Measurements from ENCODE around the gene LHFPL3.
"Not testable (repeated sequence)": the region's sequence is repeated elsewhere in the genome, so short reads cannot be mapped to it uniquely, and the experiment has no call there.

LHFPL3 gene

GRCh38 chr7:104328296-104328969, at the start of gene LHFPL3:
TSS of gene LHFPL3 (plus strand) at chr7:104328603.
- H3K4me1 Mint-ChIP-seq: peaks cover 8% of the 10 kb centered on the region
- H3K36me3 Mint-ChIP-seq (ENCODE audit: low read depth): no peaks in the 10 kb centered on the region
- H3K9me3 Mint-ChIP-seq: no peaks in the 10 kb centered on the region
- H3K27me3 Mint-ChIP-seq: peaks cover 42% of the 10 kb centered on the region
- DNase-seq (no peak), ATAC-seq (no peak)
- no peak within 1 kb of the TSS for H3K27ac Mint-ChIP-seq
- no peak within 1 kb of the TSS for H3K4me3 Mint-ChIP-seq

GRCh38 chr7:104281685-104282084, 46.7 kb upstream of the LHFPL3 start:
- not testable (repeated sequence) for H3K4me3 Mint-ChIP-seq; ATAC-seq; H3K36me3 Mint-ChIP-seq (ENCODE audit: low read depth)

GRCh38 chr7:104286839-104287238, 41.6 kb upstream of the LHFPL3 start:
- Mint-ChIP-seq H3K27me3 (peaks cover 10% of the 10 kb centered on the region), H3K4me1 (no peaks in the 10 kb centered on the region), H3K36me3 (ENCODE audit: low read depth) (no peaks in the 10 kb centered on the region), H3K4me3 (no peak overlapping the region), H3K27ac (no peak overlapping the region), H3K9me3 (no peaks in the 10 kb centered on the region)
- no peak for ATAC-seq
- no peak for DNase-seq

More at GRCh38 chr7:104281685-104282084, 46.7 kb upstream of the LHFPL3 start:
- DNase-seq, H3K27ac Mint-ChIP-seq, H3K27me3 Mint-ChIP-seq, H3K9me3 Mint-ChIP-seq, H3K4me1 Mint-ChIP-seq: not testable (repeated sequence)

- Mint-ChIP-seq H3K27ac (no peak overlapping the region), H3K4me3 (no peak overlapping the region), H3K27me3 (peaks cover 8% of the 10 kb centered on the region), H3K36me3 (ENCODE audit: low read depth) (no peaks in the 10 kb centered on the region), H3K9me3 (no peaks in the 10 kb centered on the region), H3K4me1 (no peaks in the 10 kb centered on the region)
- ATAC-seq (no peak), DNase-seq (no peak)
Observed at GRCh38 chr7:104288137-104288536, 40.3 kb upstream of the LHFPL3 start.

GRCh38 chr7:104294291-104294690, 34.1 kb upstream of the LHFPL3 start:
- no peak overlapping the region for H3K27ac Mint-ChIP-seq

GRCh38 chr7:104296266-104296665, 32.1 kb upstream of the LHFPL3 start:
- Mint-ChIP-seq H3K27me3 (peaks cover 9% of the 10 kb centered on the region), H3K27ac (no peak overlapping the region), H3K4me1 (no peaks in the 10 kb centered on the region), H3K9me3 (no peaks in the 10 kb centered on the region), H3K4me3 (no peak overlapping the region), H3K36me3 (ENCODE audit: low read depth) (no peaks in the 10 kb centered on the region)
- peak; percentile 79 for ATAC-seq
- no peak for DNase-seq

More at GRCh38 chr7:104294291-104294690, 34.1 kb upstream of the LHFPL3 start:
- no peak for ATAC-seq
- H3K27me3 Mint-ChIP-seq: peaks cover 9% of the 10 kb centered on the region
- H3K4me1 Mint-ChIP-seq: no peaks in the 10 kb centered on the region
- H3K9me3 Mint-ChIP-seq: no peaks in the 10 kb centered on the region
- no peak overlapping the region for H3K4me3 Mint-ChIP-seq
- H3K36me3 Mint-ChIP-seq (ENCODE audit: low read depth): no peaks in the 10 kb centered on the region
- DNase-seq: no peak

GRCh38 chr7:104296900-104297299, 31.5 kb upstream of the LHFPL3 start:
- Mint-ChIP-seq H3K9me3 (no peaks in the 10 kb centered on the region), H3K4me3 (no peak overlapping the region)
- ATAC-seq: no peak

GRCh38 chr7:104299323-104299722, 29.1 kb upstream of the LHFPL3 start:
- H3K4me3 Mint-ChIP-seq: no peak overlapping the region
- H3K36me3 Mint-ChIP-seq (ENCODE audit: low read depth): no peaks in the 10 kb centered on the region
- no peaks in the 10 kb centered on the region for H3K9me3 Mint-ChIP-seq
- DNase-seq (no peak), ATAC-seq (no peak)
- H3K27ac Mint-ChIP-seq: no peak overlapping the region
- H3K4me1 Mint-ChIP-seq: no peaks in the 10 kb centered on the region
- H3K27me3 Mint-ChIP-seq: peaks cover 7% of the 10 kb centered on the region

More at GRCh38 chr7:104296900-104297299, 31.5 kb upstream of the LHFPL3 start:
- DNase-seq: no peak
- no peaks in the 10 kb centered on the region for H3K36me3 Mint-ChIP-seq (ENCODE audit: low read depth)
- no peak overlapping the region for H3K27ac Mint-ChIP-seq
- H3K4me1 Mint-ChIP-seq: no peaks in the 10 kb centered on the region
- peaks cover 9% of the 10 kb centered on the region for H3K27me3 Mint-ChIP-seq

- Mint-ChIP-seq H3K4me3 (no peak overlapping the region), H3K9me3 (no peaks in the 10 kb centered on the region), H3K27me3 (peaks cover 6% of the 10 kb centered on the region), H3K4me1 (no peaks in the 10 kb centered on the region), H3K36me3 (ENCODE audit: low read depth) (no peaks in the 10 kb centered on the region), H3K27ac (no peak overlapping the region)
- DNase-seq: no peak
- no peak for ATAC-seq
Observed at GRCh38 chr7:104299777-104300176, 28.6 kb upstream of the LHFPL3 start.

GRCh38 chr7:104306793-104307192, 21.6 kb upstream of the LHFPL3 start:
- ATAC-seq: no peak
- Mint-ChIP-seq H3K27me3 (peaks cover 2% of the 10 kb centered on the region), H3K36me3 (ENCODE audit: low read depth) (no peaks in the 10 kb centered on the region), H3K4me3 (no peak overlapping the region), H3K9me3 (no peaks in the 10 kb centered on the region), H3K4me1 (no peaks in the 10 kb centered on the region), H3K27ac (no peak overlapping the region)
- DNase-seq: no peak

- Mint-ChIP-seq H3K4me1 (no peaks in the 10 kb centered on the region), H3K9me3 (peaks cover 37% of the 10 kb centered on the region), H3K4me3 (no peak overlapping the region), H3K27me3 (peaks cover 2% of the 10 kb centered on the region), H3K36me3 (ENCODE audit: low read depth) (no peaks in the 10 kb centered on the region), H3K27ac (no peak overlapping the region)
- no peak for DNase-seq
- ATAC-seq: no peak
Observed at GRCh38 chr7:104317948-104318629, 10.3 kb upstream of the LHFPL3 start.

GRCh38 chr7:104327534-104327933, 869 bp upstream of the LHFPL3 start:
- H3K4me3 Mint-ChIP-seq: no peak overlapping the region
- H3K27me3 Mint-ChIP-seq: peaks cover 41% of the 10 kb centered on the region
- peaks cover 8% of the 10 kb centered on the region for H3K4me1 Mint-ChIP-seq
- H3K9me3 Mint-ChIP-seq: no peaks in the 10 kb centered on the region
- DNase-seq: no peak
- no peak overlapping the region for H3K27ac Mint-ChIP-seq
- H3K36me3 Mint-ChIP-seq (ENCODE audit: low read depth): no peaks in the 10 kb centered on the region
- ATAC-seq: no peak

GRCh38 chr7:104327938-104328295, 486 bp upstream of the LHFPL3 start:
- peak; percentile 20 for ATAC-seq

GRCh38 chr7:104328970-104329825, 795 bp downstream of the LHFPL3 start:
- no peaks in the 10 kb centered on the region for H3K9me3 Mint-ChIP-seq
- no peaks in the 10 kb centered on the region for H3K36me3 Mint-ChIP-seq (ENCODE audit: low read depth)
- no peak overlapping the region for H3K27ac Mint-ChIP-seq
- H3K4me1 Mint-ChIP-seq: peaks cover 8% of the 10 kb centered on the region
- peak; percentile 10 for ATAC-seq
- H3K27me3 Mint-ChIP-seq: peaks cover 45% of the 10 kb centered on the region
- H3K4me3 Mint-ChIP-seq: no peak overlapping the region
- no peak for DNase-seq

More at GRCh38 chr7:104327938-104328295, 486 bp upstream of the LHFPL3 start:
- no peaks in the 10 kb centered on the region for H3K36me3 Mint-ChIP-seq (ENCODE audit: low read depth)
- no peaks in the 10 kb centered on the region for H3K9me3 Mint-ChIP-seq
- H3K4me3 Mint-ChIP-seq: no peak overlapping the region
- no peak overlapping the region for H3K27ac Mint-ChIP-seq
- peaks cover 42% of the 10 kb centered on the region for H3K27me3 Mint-ChIP-seq
- H3K4me1 Mint-ChIP-seq: peaks cover 8% of the 10 kb centered on the region
- DNase-seq: no peak

- no peaks in the 10 kb centered on the region for H3K4me1 Mint-ChIP-seq
- H3K9me3 Mint-ChIP-seq: no peaks in the 10 kb centered on the region
- ATAC-seq (no peak), DNase-seq (no peak)
- no peak overlapping the region for H3K27ac Mint-ChIP-seq
- peaks cover 4% of the 10 kb centered on the region for H3K27me3 Mint-ChIP-seq
- no peak overlapping the region for H3K4me3 Mint-ChIP-seq
- H3K36me3 Mint-ChIP-seq (ENCODE audit: low read depth): no peaks in the 10 kb centered on the region
Observed at GRCh38 chr7:104341546-104341945, 13.1 kb downstream of the LHFPL3 start.

Data from activated naive CD8-positive, alpha-beta T cell treated with anti-CD3 and anti-CD28 coated beads, Interleukin-2, amount 50 U/mL, for 24 hours (primary cell).